Measurements from ENCODE around the gene CSRNP3.
A peak's percentile ranks its signal among the peaks of the same experiment; 100 is the strongest.

Gene CSRNP3

DNA sequence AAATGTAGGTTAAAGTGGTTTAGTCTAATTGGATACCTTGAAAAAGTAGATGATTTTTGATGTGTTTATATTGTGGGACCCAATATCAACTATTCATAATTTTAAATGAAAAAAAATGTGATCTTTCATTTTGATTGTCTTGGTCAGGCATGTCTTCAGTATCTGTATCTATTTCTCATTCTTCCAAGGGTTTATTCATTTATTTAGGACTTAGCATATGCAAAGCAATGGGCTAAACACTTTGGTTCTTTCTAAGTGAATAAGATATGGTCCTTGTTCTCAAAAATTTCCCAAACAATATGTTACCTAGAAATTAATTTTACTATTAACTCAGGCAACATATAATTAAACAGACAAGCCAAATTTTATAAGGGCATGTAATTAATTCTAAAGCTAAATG is 49.1 kb downstream of the CSRNP3 start:
- no peak overlapping the region for H3K4me3 ChIP-seq
- no peaks in the 10 kb centered on the region for H3K9me3 ChIP-seq (replicated peaks in 1 of 11)
- H3K36me3 ChIP-seq, result no peaks in the 10 kb centered on the region
- no peaks in the 10 kb centered on the region for H4K20me1 ChIP-seq
- no peaks in the 10 kb centered on the region for H3K27me3 ChIP-seq
- H3K9ac ChIP-seq, result no peak overlapping the region
- no peaks in the 10 kb centered on the region for H3K4me1 ChIP-seq
- H3K4me2 ChIP-seq, result no peak overlapping the region
- no peak overlapping the region for H3K27ac ChIP-seq
- no peak for TF ChIP-seq Cebpa-rat (IDR thresholded peaks at IDR 0.05)

DNA sequence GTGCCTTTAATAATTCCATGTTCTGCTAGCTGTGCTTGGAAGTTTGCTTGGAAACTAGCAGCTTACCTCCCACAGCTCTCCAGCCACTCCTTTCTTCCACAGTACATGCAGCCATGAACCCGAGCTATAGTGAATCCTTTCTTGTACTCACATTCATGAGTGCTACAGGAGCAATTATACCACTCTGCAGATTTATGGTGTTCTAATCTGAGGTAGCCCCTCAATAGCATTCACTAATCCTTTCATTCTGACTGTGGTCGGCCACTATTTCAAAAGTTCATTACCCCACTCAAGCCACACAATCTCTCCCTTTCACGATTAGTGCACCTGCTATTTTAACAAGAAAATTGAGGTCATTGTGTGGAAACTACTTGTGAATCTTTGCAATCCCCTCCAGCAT is 53.2 kb downstream of the CSRNP3 start:
- no peaks in the 10 kb centered on the region for H3K36me3 ChIP-seq
- no peak for TF ChIP-seq Cebpa-rat (IDR thresholded peaks at IDR 0.05)
- no peaks in the 10 kb centered on the region for H3K27me3 ChIP-seq
- no peak overlapping the region for H3K27ac ChIP-seq
- H3K9me3 ChIP-seq (replicated peaks in 1 of 11), result no peaks in the 10 kb centered on the region; a peak in 1 of 22 replicates
- no peak overlapping the region for H3K4me2 ChIP-seq
- H4K20me1 ChIP-seq, result no peaks in the 10 kb centered on the region
- H3K4me3 ChIP-seq, result no peak overlapping the region
- H3K4me1 ChIP-seq, result peaks cover 0 to 14% (median 5%) of the 10 kb centered on the region in 10 experiments; a peak in 5 of 20 replicates
- no peak overlapping the region for H3K9ac ChIP-seq

DNA sequence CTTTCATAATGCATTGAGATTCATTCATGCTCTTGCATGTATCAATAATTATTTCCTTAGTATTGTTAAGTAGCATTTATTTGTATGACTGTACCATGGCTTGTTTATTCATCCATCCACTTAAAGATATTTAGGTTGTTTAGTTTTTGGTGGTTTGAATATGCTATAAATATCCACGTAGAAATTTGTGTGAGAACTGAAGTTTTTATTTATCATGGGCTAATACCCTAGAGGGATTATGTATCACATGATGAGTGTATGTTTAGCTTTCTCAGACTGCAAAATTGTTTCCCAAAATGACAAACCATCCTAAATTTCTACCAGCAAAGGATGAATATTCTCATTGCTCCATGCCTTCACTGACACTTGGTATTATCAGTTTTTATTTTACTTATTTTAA is 55.2 kb downstream of the CSRNP3 start:
- Histone ChIP-seq H3K9me3 (replicated peaks in 1 of 11) (peaks cover 5 to 16% (median 9%) of the 10 kb centered on the region in 11 experiments; a peak in 16 of 22 replicates), H3K9ac (no peak overlapping the region), H3K36me3 (no peaks in the 10 kb centered on the region), H4K20me1 (no peaks in the 10 kb centered on the region), H3K27me3 (no peaks in the 10 kb centered on the region), H3K4me2 (peak overlapping the region in 1 of 11 experiments; percentile 8; a peak in 4 of 22 replicates), H3K4me3 (no peak overlapping the region), H3K27ac (no peak overlapping the region), H3K4me1 (peaks cover 0 to 26% (median 15%) of the 10 kb centered on the region in 10 experiments; a peak in 15 of 20 replicates)
- TF ChIP-seq Cebpa-rat (IDR thresholded peaks at IDR 0.05), result no peak

DNA sequence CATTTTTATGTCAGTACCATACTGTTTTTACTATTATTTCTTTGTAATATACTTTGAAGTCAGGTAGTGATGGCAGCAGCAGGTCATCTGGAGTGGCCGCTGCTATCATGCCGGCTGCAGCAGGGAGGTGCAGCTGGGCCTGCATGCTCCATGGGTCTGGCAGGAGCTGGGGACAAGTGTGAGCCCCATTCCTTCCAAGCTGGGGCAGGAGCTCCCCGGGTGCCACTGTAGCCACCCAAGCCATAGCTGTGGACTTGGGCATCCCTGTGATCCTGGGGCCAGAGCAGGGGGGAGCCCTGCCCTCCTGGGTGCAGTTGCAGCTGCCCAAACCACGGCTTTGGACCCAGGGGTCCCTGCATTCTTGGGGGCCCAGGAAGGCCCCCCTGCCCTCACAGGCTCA is 59.2 kb downstream of the CSRNP3 start:
- Histone ChIP-seq H3K27ac (peak overlapping the region in 4 of 11 experiments; percentile 35 to 49 (median 46); a peak in 5 of 22 replicates), H3K9ac (no peak overlapping the region), H3K27me3 (no peaks in the 10 kb centered on the region), H3K9me3 (replicated peaks in 1 of 11) (peaks cover 5 to 16% (median 9%) of the 10 kb centered on the region in 11 experiments; a peak in 16 of 22 replicates), H3K4me3 (no peak overlapping the region; a peak in 1 of 20 replicates), H4K20me1 (no peaks in the 10 kb centered on the region), H3K36me3 (no peaks in the 10 kb centered on the region), H3K4me2 (peak overlapping the region in 9 of 11 experiments; percentile 28 to 75 (median 50); a peak in 18 of 22 replicates), H3K4me1 (peaks cover 0 to 26% (median 15%) of the 10 kb centered on the region in 10 experiments; a peak in 15 of 20 replicates)
- no peak for TF ChIP-seq Cebpa-rat (IDR thresholded peaks at IDR 0.05)

DNA sequence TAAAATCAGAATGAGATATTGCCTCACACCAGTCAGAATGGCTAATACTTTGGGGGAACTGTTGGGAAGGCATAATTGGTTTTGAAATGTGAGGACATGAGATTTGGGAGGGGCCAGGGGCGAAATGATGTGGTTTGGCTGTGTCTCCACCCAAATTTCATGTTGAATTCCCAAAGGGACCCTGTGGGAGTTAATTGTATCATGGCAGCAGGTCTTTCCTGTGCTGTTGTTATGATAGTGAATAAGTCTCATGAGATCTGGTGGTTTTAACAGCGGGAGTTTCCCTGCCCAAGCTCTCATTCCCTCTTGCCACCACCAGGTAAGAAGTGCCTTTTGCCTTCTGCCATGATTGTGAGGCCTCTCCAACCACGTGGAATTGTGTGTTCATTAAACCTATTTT is 59.6 kb downstream of the CSRNP3 start:
- H3K27ac ChIP-seq, result peak overlapping the region in 3 of 11 experiments; percentile 35 to 49 (median 49); a peak in 4 of 22 replicates
- H4K20me1 ChIP-seq, result no peaks in the 10 kb centered on the region
- H3K4me3 ChIP-seq, result no peak overlapping the region; a peak in 1 of 20 replicates
- no peak overlapping the region for H3K9ac ChIP-seq
- peak overlapping the region in 9 of 11 experiments; percentile 28 to 75 (median 50); a peak in 18 of 22 replicates for H3K4me2 ChIP-seq
- H3K4me1 ChIP-seq, result peaks cover 0 to 26% (median 15%) of the 10 kb centered on the region in 10 experiments; a peak in 15 of 20 replicates
- H3K36me3 ChIP-seq, result no peaks in the 10 kb centered on the region
- peak in 2 of 11 experiments; percentile 38 to 50; a peak in 3 of 22 replicates for TF ChIP-seq Cebpa-rat (IDR thresholded peaks at IDR 0.05)
- H3K9me3 ChIP-seq (replicated peaks in 1 of 11), result peaks cover 5 to 16% (median 9%) of the 10 kb centered on the region in 11 experiments; a peak in 16 of 22 replicates
- H3K27me3 ChIP-seq, result no peaks in the 10 kb centered on the region

GRCh38 chr2:165533331-165533730 is 63.8 kb downstream of the CSRNP3 start:
- Histone ChIP-seq H3K27ac (no peak overlapping the region), H3K9ac (no peak overlapping the region), H3K4me2 (no peak overlapping the region), H3K27me3 (no peaks in the 10 kb centered on the region), H3K36me3 (no peaks in the 10 kb centered on the region), H3K9me3 (replicated peaks in 1 of 11) (peaks cover 5 to 10% (median 6%) of the 10 kb centered on the region in 11 experiments; a peak in 15 of 22 replicates), H3K4me1 (peaks cover 0 to 12% (median 9%) of the 10 kb centered on the region in 10 experiments; a peak in 15 of 20 replicates), H3K4me3 (no peak overlapping the region), H4K20me1 (no peaks in the 10 kb centered on the region)
- no peak for TF ChIP-seq Cebpa-rat (IDR thresholded peaks at IDR 0.05)

- H3K4me3 ChIP-seq, result no peak overlapping the region
- no peak overlapping the region for H3K9ac ChIP-seq
- no peaks in the 10 kb centered on the region for H4K20me1 ChIP-seq
- H3K9me3 ChIP-seq (replicated peaks in 1 of 11), result no peaks in the 10 kb centered on the region
- H3K4me1 ChIP-seq, result no peaks in the 10 kb centered on the region
- TF ChIP-seq Cebpa-rat (IDR thresholded peaks at IDR 0.05), result no peak
- H3K27me3 ChIP-seq, result no peaks in the 10 kb centered on the region
- no peak overlapping the region for H3K4me2 ChIP-seq
- no peak overlapping the region for H3K27ac ChIP-seq
- no peaks in the 10 kb centered on the region for H3K36me3 ChIP-seq
Measured at GRCh38 chr2:165535471-165535870, 66.0 kb downstream of the CSRNP3 start.

DNA sequence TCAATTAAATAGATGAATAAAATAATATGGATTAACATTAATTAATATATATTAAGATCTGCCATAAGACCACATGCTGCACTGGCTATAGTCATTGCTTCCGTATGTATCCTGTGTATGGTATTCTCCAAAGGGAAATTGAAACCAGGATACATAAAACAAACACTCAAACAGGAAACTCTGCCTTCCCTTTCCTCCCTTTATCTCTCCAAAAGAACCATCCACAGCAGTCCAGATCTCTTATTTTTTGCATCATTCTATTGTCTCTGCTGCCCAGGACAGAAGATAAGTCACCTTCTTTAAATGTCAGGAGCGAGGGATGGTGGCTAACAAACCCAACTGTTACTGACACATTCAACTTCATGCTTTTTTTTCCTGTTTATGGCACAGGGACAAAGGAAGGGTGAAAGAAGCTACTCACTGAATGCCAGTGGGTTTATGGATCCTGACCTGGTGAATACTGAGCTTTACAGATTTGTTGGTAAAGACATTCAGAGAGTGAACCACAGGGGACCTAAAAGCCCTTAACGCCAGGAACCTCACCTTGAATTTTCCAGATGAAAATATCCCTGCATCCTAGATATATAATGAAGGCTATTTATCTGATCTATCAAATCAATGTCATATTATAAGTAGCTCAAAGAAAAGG is 67.5 kb downstream of the CSRNP3 start:
- Histone ChIP-seq H3K9me3 (replicated peaks in 1 of 11) (no peaks in the 10 kb centered on the region), H3K4me3 (no peak overlapping the region), H3K36me3 (no peaks in the 10 kb centered on the region), H3K27me3 (no peaks in the 10 kb centered on the region), H3K4me2 (no peak overlapping the region), H3K27ac (no peak overlapping the region), H4K20me1 (no peaks in the 10 kb centered on the region), H3K9ac (no peak overlapping the region), H3K4me1 (no peaks in the 10 kb centered on the region)
- no peak for TF ChIP-seq Cebpa-rat (IDR thresholded peaks at IDR 0.05)

GRCh38 chr2:165539985-165540384 is 70.5 kb downstream of the CSRNP3 start:
- H3K27me3 ChIP-seq, result no peaks in the 10 kb centered on the region
- H3K9me3 ChIP-seq (replicated peaks in 1 of 11), result no peaks in the 10 kb centered on the region
- no peaks in the 10 kb centered on the region for H3K4me1 ChIP-seq
- no peak for TF ChIP-seq Cebpa-rat (IDR thresholded peaks at IDR 0.05)
- H3K36me3 ChIP-seq, result no peaks in the 10 kb centered on the region
- H3K4me3 ChIP-seq, result no peak overlapping the region
- no peaks in the 10 kb centered on the region for H4K20me1 ChIP-seq
- no peak overlapping the region for H3K27ac ChIP-seq
- H3K4me2 ChIP-seq, result no peak overlapping the region
- no peak overlapping the region for H3K9ac ChIP-seq

DNA sequence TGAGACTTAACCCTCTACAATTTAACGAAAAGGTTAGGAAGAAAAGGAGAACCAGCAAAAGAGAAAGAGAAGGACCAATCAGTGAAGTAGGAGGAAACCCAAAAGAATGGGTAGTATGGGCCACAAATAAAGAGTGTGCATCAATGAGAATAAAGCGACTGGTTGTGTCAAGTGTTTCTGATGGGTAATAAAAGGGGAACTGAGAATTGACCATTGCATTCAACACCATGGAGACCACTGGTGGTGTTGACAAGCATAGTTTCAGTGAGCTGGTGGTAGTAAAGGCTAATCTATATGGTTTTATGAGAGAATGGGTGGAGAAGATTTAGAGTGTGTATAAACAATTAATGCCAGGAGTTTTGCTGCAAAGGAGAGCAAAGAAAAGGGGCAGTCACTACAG is 75.4 kb downstream of the CSRNP3 start:
- no peaks in the 10 kb centered on the region for H3K27me3 ChIP-seq
- no peak overlapping the region for H3K27ac ChIP-seq
- no peaks in the 10 kb centered on the region for H3K36me3 ChIP-seq
- TF ChIP-seq Cebpa-rat (IDR thresholded peaks at IDR 0.05), result no peak
- no peak overlapping the region for H3K9ac ChIP-seq
- H3K4me2 ChIP-seq, result no peak overlapping the region
- H4K20me1 ChIP-seq, result no peaks in the 10 kb centered on the region
- H3K4me3 ChIP-seq, result no peak overlapping the region
- no peaks in the 10 kb centered on the region for H3K9me3 ChIP-seq (replicated peaks in 1 of 11)
- no peaks in the 10 kb centered on the region for H3K4me1 ChIP-seq
